ENCODE results near the gene LRRC10B. TPM values are rescaled to one million over a fixed set of nuclear protein-coding genes. Genes with fewer than 3 reads are reported as not detected.
"Not testable (repeated sequence)": the region's sequence is repeated elsewhere in the genome, so short reads cannot be mapped to it uniquely, and the experiment has no call there.

LRRC10B gene
- total RNA-seq, 1 experiment from 2014 or later, result 1.1 TPM

DNA sequence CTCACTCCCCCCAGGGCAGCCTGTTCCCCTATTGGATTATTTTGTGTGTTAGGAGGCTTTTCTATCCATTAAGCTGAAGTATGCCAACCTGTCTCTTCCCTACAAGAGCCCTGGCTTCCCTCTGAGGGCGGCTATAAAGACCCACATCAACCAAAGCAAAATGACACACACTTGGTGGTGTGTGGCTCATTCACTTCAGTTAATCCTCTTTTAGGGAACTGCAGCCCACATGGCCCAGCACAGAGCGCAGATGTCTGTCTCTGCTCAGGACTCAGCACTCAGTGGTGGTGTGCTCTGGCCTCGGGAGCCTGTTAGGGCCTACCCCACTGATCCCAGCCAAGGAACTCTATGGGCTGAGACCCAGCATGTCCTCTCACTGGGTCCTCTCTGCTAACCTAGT is 32.2 kb upstream of the LRRC10B start:
- no TSS peak for BruUV-seq (replicated peaks)
- H3K4me3 ChIP-seq, result no peak overlapping the region
- H3K27ac ChIP-seq, result no peak overlapping the region
- no peaks in the 10 kb centered on the region for H3K36me3 ChIP-seq (ENCODE audit: low read depth)
- no peaks in the 10 kb centered on the region for H3K79me2 ChIP-seq (ENCODE audit: low read depth)
- intact Hi-C loops (cut with micrococcal nuclease; ENCODE audit: unreplicated experiment), result no loop called here
- H3K27me3 ChIP-seq (ENCODE audit: insufficient read depth, low read depth), result no peaks in the 10 kb centered on the region
- H2AFZ ChIP-seq, result no peak overlapping the region
- no peak for DNase-seq
- no peak overlapping the region for H3K4me2 ChIP-seq
- H3K4me1 ChIP-seq (replicated peaks; ENCODE audit: insufficient read depth), result peaks cover 11% of the 10 kb centered on the region
- H3F3A ChIP-seq (ENCODE audit: insufficient read depth, low read depth), result peaks cover 13% of the 10 kb centered on the region; the same call in 1 of the 2 replicates
- TF ChIP-seq EZH2 (IDR thresholded peaks at IDR 0.05; ENCODE audit: low read depth), result no peak
- TF ChIP-seq, protein P1, sequence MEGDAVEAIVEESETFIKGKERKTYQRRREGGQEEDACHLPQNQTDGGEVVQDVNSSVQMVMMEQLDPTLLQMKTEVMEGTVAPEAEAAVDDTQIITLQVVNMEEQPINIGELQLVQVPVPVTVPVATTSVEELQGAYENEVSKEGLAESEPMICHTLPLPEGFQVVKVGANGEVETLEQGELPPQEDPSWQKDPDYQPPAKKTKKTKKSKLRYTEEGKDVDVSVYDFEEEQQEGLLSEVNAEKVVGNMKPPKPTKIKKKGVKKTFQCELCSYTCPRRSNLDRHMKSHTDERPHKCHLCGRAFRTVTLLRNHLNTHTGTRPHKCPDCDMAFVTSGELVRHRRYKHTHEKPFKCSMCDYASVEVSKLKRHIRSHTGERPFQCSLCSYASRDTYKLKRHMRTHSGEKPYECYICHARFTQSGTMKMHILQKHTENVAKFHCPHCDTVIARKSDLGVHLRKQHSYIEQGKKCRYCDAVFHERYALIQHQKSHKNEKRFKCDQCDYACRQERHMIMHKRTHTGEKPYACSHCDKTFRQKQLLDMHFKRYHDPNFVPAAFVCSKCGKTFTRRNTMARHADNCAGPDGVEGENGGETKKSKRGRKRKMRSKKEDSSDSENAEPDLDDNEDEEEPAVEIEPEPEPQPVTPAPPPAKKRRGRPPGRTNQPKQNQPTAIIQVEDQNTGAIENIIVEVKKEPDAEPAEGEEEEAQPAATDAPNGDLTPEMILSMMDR (conservative IDR thresholded peaks at IDR 0.05), result no peak
- H4K20me1 ChIP-seq (ENCODE audit: insufficient read depth), result no peaks in the 10 kb centered on the region
- H3K9me3 ChIP-seq (ENCODE audit: insufficient read depth, low read depth), result no peaks in the 10 kb centered on the region
- CTCF ChIA-PET, result interaction anchor here (1.0 to 1.5 kb wide), 3 partner anchors 30 to 41 kb away, joined by 3 to 6 read pairs (median 4); no protein-coding TSS in a partner anchor
- POLR2A ChIA-PET (ENCODE audit: unreplicated experiment), result no interaction called here
- no peaks in the 10 kb centered on the region for H3K9me2 ChIP-seq (ENCODE audit: insufficient read depth)

DNA sequence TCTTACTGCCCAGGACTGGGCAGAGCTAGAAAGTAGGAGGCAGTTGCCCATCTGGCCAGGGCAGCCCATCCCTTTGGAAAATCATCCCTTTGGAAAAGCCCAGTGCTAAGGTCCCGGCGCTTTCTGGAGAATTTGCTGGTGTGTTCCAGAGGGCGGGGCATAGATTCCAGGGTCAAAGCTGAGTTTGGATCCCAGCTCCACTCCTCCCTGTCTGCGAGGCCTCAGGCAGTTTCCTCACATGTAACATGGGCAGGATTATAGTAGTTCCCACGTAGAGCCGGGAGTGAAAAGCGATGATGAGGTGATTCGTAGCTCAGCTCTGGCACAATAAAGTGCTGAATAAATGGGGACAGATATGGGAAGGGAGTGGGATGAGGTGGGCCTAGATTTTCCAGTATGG is 31.4 kb upstream of the LRRC10B start:
- TF ChIP-seq, protein P1 (conservative IDR thresholded peaks at IDR 0.05), result no peak
- TF ChIP-seq EZH2 (IDR thresholded peaks at IDR 0.05; ENCODE audit: low read depth), result no peak
- Histone ChIP-seq H3F3A (ENCODE audit: insufficient read depth, low read depth) (peaks cover 17% of the 10 kb centered on the region; the same call in 1 of the 2 replicates), H3K4me2 (no peak overlapping the region), H3K27ac (no peak overlapping the region), H2AFZ (no peak overlapping the region), H3K9me3 (ENCODE audit: insufficient read depth, low read depth) (no peaks in the 10 kb centered on the region), H3K27me3 (ENCODE audit: insufficient read depth, low read depth) (no peaks in the 10 kb centered on the region), H3K4me3 (no peak overlapping the region), H3K9me2 (ENCODE audit: insufficient read depth) (no peaks in the 10 kb centered on the region), H3K79me2 (ENCODE audit: low read depth) (no peaks in the 10 kb centered on the region), H4K20me1 (ENCODE audit: insufficient read depth) (no peaks in the 10 kb centered on the region), H3K4me1 (replicated peaks; ENCODE audit: insufficient read depth) (peaks cover 18% of the 10 kb centered on the region), H3K36me3 (ENCODE audit: low read depth) (no peaks in the 10 kb centered on the region)
- ChIA-PET POLR2A (ENCODE audit: unreplicated experiment) (interaction anchor here (0.7 kb wide), 1 partner anchor 52 kb away, joined by 5 read pairs; no protein-coding TSS in a partner anchor), CTCF (interaction anchor here (0.6 to 1.1 kb wide), 5 partner anchors 31 to 185 kb away, joined by 3 to 12 read pairs (median 6); no protein-coding TSS in a partner anchor)
- no TSS peak for BruUV-seq (replicated peaks)
- intact Hi-C loops (cut with micrococcal nuclease; ENCODE audit: unreplicated experiment), result loop anchor here (1.0 kb wide), 2 partner anchors 40 to 151 kb away; no protein-coding TSS in a partner anchor
- no peak for DNase-seq

DNA sequence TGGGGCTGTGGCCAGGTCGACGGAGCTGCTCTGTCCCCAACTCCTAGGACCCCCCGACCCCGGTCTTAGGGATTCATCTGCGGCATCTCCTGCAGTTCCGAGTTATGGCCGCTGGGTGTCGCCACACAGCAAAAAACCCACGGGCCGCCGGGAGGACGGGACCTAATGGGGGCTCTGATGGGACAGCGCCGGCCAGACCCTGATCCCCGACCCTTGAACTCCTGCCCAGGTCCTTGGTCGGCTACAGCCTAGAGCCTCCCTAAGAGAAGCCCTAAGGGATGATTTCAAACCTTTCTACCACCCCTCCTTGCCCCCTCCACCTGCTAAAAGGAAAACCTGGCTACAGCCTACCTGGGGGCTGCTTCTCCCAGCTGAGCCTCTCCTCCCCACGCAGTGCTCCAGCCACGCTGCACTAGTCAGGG is 30.8 kb upstream of the LRRC10B start:
- peak in 1 of 2 experiments; percentile 50 for DNase-seq
- POLR2A ChIA-PET (ENCODE audit: unreplicated experiment), result no interaction called here
- H3K4me2 ChIP-seq, result peak overlapping the region; percentile 26; the same call in 1 of the 2 replicates

DNA sequence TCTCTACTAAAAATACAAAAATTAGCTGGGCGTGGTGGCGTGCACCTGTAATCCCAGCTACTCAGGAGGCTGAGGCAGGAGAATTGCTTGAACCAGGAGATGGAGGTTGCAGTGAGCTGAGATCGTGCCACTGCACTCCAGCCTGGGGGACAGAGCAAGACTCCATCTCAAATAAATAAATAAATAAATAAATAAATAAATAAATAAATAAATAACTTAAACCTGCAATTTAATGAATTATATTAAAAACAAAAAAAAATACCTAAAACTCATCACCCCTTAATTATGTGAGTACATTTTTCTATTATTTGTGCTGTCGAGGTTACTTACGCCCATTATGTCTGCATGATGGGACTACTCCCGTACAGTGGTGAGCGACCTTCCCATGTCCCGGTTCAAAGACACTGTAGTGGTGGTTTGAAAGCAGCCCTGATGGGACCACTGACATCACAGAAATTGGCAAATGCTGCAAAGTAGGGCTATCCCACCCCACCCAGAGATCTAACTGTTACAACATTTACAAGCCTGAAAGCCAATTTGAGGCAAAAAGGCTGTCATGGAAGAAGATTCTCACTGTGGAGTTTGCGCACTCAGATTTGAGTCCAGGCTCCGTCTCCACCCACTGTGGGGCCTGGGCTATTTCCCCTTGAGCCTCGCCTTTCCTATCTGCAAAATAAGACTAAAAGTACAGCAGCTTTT is 29.0 kb upstream of the LRRC10B start:
- intact Hi-C loops (cut with micrococcal nuclease; ENCODE audit: unreplicated experiment); H3K9me3 ChIP-seq (ENCODE audit: insufficient read depth, low read depth); H3K36me3 ChIP-seq (ENCODE audit: low read depth); H2AFZ ChIP-seq; H4K20me1 ChIP-seq (ENCODE audit: insufficient read depth); DNase-seq; H3K27ac ChIP-seq; H3K27me3 ChIP-seq (ENCODE audit: insufficient read depth, low read depth); H3K9me2 ChIP-seq (ENCODE audit: insufficient read depth); H3K79me2 ChIP-seq (ENCODE audit: low read depth); BruUV-seq (replicated peaks); H3K4me3 ChIP-seq; POLR2A ChIA-PET (ENCODE audit: unreplicated experiment); H3K4me2 ChIP-seq: not testable (repeated sequence)
- peaks cover 27% of the 10 kb centered on the region for H3K4me1 ChIP-seq (replicated peaks; ENCODE audit: insufficient read depth)
- peaks cover 13% of the 10 kb centered on the region; the same call in 1 of the 2 replicates for H3F3A ChIP-seq (ENCODE audit: insufficient read depth, low read depth)
- CTCF ChIA-PET, result interaction anchor here (1.0 kb wide), 1 partner anchor 37 kb away, joined by 3 read pairs; no protein-coding TSS in a partner anchor

More for the DNA sequence above, 30.8 kb upstream of the LRRC10B start:
- H3K4me1 ChIP-seq (replicated peaks; ENCODE audit: insufficient read depth), result peaks cover 24% of the 10 kb centered on the region
- H3K27me3 ChIP-seq (ENCODE audit: insufficient read depth, low read depth), result no peaks in the 10 kb centered on the region
- no TSS peak for BruUV-seq (replicated peaks)
- intact Hi-C loops (cut with micrococcal nuclease; ENCODE audit: unreplicated experiment), result loop anchor here (1.0 kb wide), 2 partner anchors 40 to 151 kb away; no protein-coding TSS in a partner anchor
- no peaks in the 10 kb centered on the region for H3K9me2 ChIP-seq (ENCODE audit: insufficient read depth)
- H3K36me3 ChIP-seq (ENCODE audit: low read depth), result no peaks in the 10 kb centered on the region
- H3K4me3 ChIP-seq, result no peak overlapping the region
- H3K9me3 ChIP-seq (ENCODE audit: insufficient read depth, low read depth), result no peaks in the 10 kb centered on the region
- no peaks in the 10 kb centered on the region for H3K79me2 ChIP-seq (ENCODE audit: low read depth)
- H3F3A ChIP-seq (ENCODE audit: insufficient read depth, low read depth), result peaks cover 17% of the 10 kb centered on the region; the same call in 1 of the 2 replicates
- TF ChIP-seq EZH2 (IDR thresholded peaks at IDR 0.05; ENCODE audit: low read depth), result no peak
- TF ChIP-seq, protein P1 (conservative IDR thresholded peaks at IDR 0.05), result peak; percentile 100
- no peak overlapping the region for H2AFZ ChIP-seq
- H4K20me1 ChIP-seq (ENCODE audit: insufficient read depth), result no peaks in the 10 kb centered on the region
- CTCF ChIA-PET, result interaction anchor here (0.6 to 1.3 kb wide), 4 partner anchors 11 to 161 kb away, joined by 3 to 12 read pairs (median 4); no protein-coding TSS in a partner anchor
- no peak overlapping the region for H3K27ac ChIP-seq

All from PC-9 (cell line).